ENCODE data around the gene GNE. TPM values are rescaled to one million over a fixed set of nuclear protein-coding genes. Genes with fewer than 3 reads are reported as not detected.

The GNE gene, protein sequence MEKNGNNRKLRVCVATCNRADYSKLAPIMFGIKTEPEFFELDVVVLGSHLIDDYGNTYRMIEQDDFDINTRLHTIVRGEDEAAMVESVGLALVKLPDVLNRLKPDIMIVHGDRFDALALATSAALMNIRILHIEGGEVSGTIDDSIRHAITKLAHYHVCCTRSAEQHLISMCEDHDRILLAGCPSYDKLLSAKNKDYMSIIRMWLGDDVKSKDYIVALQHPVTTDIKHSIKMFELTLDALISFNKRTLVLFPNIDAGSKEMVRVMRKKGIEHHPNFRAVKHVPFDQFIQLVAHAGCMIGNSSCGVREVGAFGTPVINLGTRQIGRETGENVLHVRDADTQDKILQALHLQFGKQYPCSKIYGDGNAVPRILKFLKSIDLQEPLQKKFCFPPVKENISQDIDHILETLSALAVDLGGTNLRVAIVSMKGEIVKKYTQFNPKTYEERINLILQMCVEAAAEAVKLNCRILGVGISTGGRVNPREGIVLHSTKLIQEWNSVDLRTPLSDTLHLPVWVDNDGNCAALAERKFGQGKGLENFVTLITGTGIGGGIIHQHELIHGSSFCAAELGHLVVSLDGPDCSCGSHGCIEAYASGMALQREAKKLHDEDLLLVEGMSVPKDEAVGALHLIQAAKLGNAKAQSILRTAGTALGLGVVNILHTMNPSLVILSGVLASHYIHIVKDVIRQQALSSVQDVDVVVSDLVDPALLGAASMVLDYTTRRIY
- total RNA-seq (2021; ENCODE audit: unreplicated experiment) (8.4 TPM), Bru-seq, nascent RNA (percentile 43 among the genes with signal in this experiment), BruChase-seq, experiment 1, labeled RNA remaining after a 6-hour chase (percentile 47 among the genes with signal in this experiment), BruChase-seq, experiment 2, labeled RNA remaining after a 2-hour chase (percentile 53 among the genes with signal in this experiment)
- polyA plus RNA-seq (2012) = 6.4 and 6.9 TPM in 2 replicates
- long read RNA-seq, partial matches to known transcripts = 2 of 4 reads
- long read RNA-seq, other reads (novel, unspliced or antisense) = 2 of 4 reads

GRCh38 chr9:36258208-36258995 lies at the start of gene GNE:
TSS of gene GNE (minus strand) at chr9:36258448. CDS start at chr9:36249355, 9,093 bp downstream.
- TSS peak; percentile 81 for BruUV-seq (replicated peaks)
- Histone ChIP-seq H3K9me3 (ENCODE audit: control insufficient read depth in 1 of 2, insufficient read depth in 1 of 2, low read depth in 1 of 2, low read length in 2 of 2) (no peaks in the 10 kb centered on the region), H3K27ac (ENCODE audit: low read depth, low read length) (peak within 1 kb of the TSS; percentile 52), H3K9me2 (ENCODE audit: insufficient read depth) (no peaks in the 10 kb centered on the region), H3K9ac (ENCODE audit: low read length) (peak within 1 kb of the TSS; percentile 57), H3K36me3 (ENCODE audit: control insufficient read depth in 1 of 2, insufficient read depth in 2 of 2, low read length in 2 of 2) (no peaks in the 10 kb centered on the region), H4K20me1 (ENCODE audit: insufficient read depth) (no peaks in the 10 kb centered on the region), H3K79me2 (ENCODE audit: insufficient read depth, low read length) (no peaks in the 10 kb centered on the region), H3K4me2 (ENCODE audit: low read length) (peak within 1 kb of the TSS; percentile 98), H3K4me1 (ENCODE audit: control insufficient read depth in 1 of 2, insufficient read depth in 2 of 2, low read length in 2 of 2) (peaks cover 3 to 15% of the 10 kb centered on the region in 2 experiments; a peak in 3 of 4 replicates), H3K4me3 (replicated peaks in 1 of 2; ENCODE audit: low read depth in 1 of 2, low read length in 2 of 2) (peak within 1 kb of the TSS; percentile 69 to 82), H3K27me3 (ENCODE audit: insufficient read depth, low read length) (no peaks in the 10 kb centered on the region), H2AFZ (ENCODE audit: low read depth, low read length, poor library complexity, severe bottlenecking) (no peak within 1 kb of the TSS)
- POLR2A ChIA-PET = interaction anchor here (1.2 kb wide), 1 partner anchor 10 kb away, joined by 3 read pairs; no protein-coding TSS in a partner anchor
- CTCF ChIA-PET = interaction anchor here (1.0 kb wide), 2 partner anchors 10 to 70 kb away, joined by 3 read pairs; no protein-coding TSS in a partner anchor
- RAD21 ChIA-PET (ENCODE audit: low non-redundant PET in 1 of 2, low total read pairs in 2 of 2, uncharacterized antibody in 2 of 2, unreplicated experiment in 2 of 2) = interaction anchor here in 1 of 2 experiments (0.7 kb wide), 1 partner anchor 724 kb away, joined by 4 read pairs; no protein-coding TSS in a partner anchor
- ATAC-seq = peak; percentile 91
- peak; percentile 80 for DNase-seq (ENCODE audit: low read depth, low spot score)
- intact Hi-C loops (cut with micrococcal nuclease) = no loop called here
- TF ChIP-seq SRF (IDR thresholded peaks at IDR 0.05; ENCODE audit: low read depth) = peak; percentile 90
- no peak for TF ChIP-seq ZNF274 (IDR thresholded peaks at IDR 0.05; ENCODE audit: low read depth, low read length)
- peak; percentile 92 for TF ChIP-seq SP1 (IDR thresholded peaks at IDR 0.05; ENCODE audit: low read depth)
- TF ChIP-seq CBX3 (IDR thresholded peaks at IDR 0.05; ENCODE audit: low read depth) = peak; percentile 33; the same call in 1 of the 2 replicates
- TF ChIP-seq, protein P1, sequence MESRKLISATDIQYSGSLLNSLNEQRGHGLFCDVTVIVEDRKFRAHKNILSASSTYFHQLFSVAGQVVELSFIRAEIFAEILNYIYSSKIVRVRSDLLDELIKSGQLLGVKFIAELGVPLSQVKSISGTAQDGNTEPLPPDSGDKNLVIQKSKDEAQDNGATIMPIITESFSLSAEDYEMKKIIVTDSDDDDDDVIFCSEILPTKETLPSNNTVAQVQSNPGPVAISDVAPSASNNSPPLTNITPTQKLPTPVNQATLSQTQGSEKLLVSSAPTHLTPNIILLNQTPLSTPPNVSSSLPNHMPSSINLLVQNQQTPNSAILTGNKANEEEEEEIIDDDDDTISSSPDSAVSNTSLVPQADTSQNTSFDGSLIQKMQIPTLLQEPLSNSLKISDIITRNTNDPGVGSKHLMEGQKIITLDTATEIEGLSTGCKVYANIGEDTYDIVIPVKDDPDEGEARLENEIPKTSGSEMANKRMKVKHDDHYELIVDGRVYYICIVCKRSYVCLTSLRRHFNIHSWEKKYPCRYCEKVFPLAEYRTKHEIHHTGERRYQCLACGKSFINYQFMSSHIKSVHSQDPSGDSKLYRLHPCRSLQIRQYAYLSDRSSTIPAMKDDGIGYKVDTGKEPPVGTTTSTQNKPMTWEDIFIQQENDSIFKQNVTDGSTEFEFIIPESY (IDR thresholded peaks at IDR 0.05; ENCODE audit: extremely low read depth, insufficient replicate concordance, low read length) = peak; percentile 5
- no peak for TF ChIP-seq ELF1 (IDR thresholded peaks at IDR 0.05; ENCODE audit: borderline replicate concordance, low read depth)
- TF ChIP-seq POLR2AphosphoS5 (IDR thresholded peaks at IDR 0.05; ENCODE audit: low read depth, low read length) = peak; percentile 75
- peak; percentile 28 for TF ChIP-seq POLR2A (IDR thresholded peaks at IDR 0.05; ENCODE audit: borderline replicate concordance, extremely low read depth, insufficient read depth, insufficient read length)
- no peak for TF ChIP-seq ATF3 (IDR thresholded peaks at IDR 0.05)
- TF ChIP-seq EZH2phosphoT487 (IDR thresholded peaks at IDR 0.05; ENCODE audit: borderline replicate concordance) = no peak
- TF ChIP-seq EGR1 (IDR thresholded peaks at IDR 0.05; ENCODE audit: low read depth) = 0 out of 2 replicates have a peak, but pooled peaks have one; percentile 38
- TF ChIP-seq FOSL1 (IDR thresholded peaks at IDR 0.05; ENCODE audit: low read depth) = no peak
- TF ChIP-seq, protein P2, sequence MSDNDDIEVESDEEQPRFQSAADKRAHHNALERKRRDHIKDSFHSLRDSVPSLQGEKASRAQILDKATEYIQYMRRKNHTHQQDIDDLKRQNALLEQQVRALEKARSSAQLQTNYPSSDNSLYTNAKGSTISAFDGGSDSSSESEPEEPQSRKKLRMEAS (IDR thresholded peaks at IDR 0.05) = peak; percentile 85
- no peak for TF ChIP-seq EZH2 (IDR thresholded peaks at IDR 0.05)
- peak; percentile 61 for TF ChIP-seq ZFX (IDR thresholded peaks at IDR 0.05)
- TF ChIP-seq CTCF (IDR thresholded peaks at IDR 0.05 in 2 of 3, conservative IDR thresholded peaks at IDR 0.05 in 1 of 3; ENCODE audit: borderline replicate concordance in 1 of 3, insufficient read depth in 1 of 3, low read depth in 2 of 3, low read length in 2 of 3) = no peak
- no peak for TF ChIP-seq CEBPB (IDR thresholded peaks at IDR 0.05; ENCODE audit: low read depth)
- no peak for TF ChIP-seq RAD21 (IDR thresholded peaks at IDR 0.05; ENCODE audit: low read depth)
